ENCODE data around the gene ADRA2B.

The ADRA2B gene

GRCh38 chr2:96122391-96122790, 6.0 kb upstream of the ADRA2B start:
- TF ChIP-seq, protein P1, sequence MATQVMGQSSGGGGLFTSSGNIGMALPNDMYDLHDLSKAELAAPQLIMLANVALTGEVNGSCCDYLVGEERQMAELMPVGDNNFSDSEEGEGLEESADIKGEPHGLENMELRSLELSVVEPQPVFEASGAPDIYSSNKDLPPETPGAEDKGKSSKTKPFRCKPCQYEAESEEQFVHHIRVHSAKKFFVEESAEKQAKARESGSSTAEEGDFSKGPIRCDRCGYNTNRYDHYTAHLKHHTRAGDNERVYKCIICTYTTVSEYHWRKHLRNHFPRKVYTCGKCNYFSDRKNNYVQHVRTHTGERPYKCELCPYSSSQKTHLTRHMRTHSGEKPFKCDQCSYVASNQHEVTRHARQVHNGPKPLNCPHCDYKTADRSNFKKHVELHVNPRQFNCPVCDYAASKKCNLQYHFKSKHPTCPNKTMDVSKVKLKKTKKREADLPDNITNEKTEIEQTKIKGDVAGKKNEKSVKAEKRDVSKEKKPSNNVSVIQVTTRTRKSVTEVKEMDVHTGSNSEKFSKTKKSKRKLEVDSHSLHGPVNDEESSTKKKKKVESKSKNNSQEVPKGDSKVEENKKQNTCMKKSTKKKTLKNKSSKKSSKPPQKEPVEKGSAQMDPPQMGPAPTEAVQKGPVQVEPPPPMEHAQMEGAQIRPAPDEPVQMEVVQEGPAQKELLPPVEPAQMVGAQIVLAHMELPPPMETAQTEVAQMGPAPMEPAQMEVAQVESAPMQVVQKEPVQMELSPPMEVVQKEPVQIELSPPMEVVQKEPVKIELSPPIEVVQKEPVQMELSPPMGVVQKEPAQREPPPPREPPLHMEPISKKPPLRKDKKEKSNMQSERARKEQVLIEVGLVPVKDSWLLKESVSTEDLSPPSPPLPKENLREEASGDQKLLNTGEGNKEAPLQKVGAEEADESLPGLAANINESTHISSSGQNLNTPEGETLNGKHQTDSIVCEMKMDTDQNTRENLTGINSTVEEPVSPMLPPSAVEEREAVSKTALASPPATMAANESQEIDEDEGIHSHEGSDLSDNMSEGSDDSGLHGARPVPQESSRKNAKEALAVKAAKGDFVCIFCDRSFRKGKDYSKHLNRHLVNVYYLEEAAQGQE (IDR thresholded peaks at IDR 0.05; ENCODE audit: insufficient read depth in 1 of 2, low read depth in 2 of 2, low read length in 2 of 2), result no peak
- TF ChIP-seq SIN3A (IDR thresholded peaks at IDR 0.05; ENCODE audit: borderline replicate concordance, insufficient read depth, low read length), result no peak
- TF ChIP-seq POLR2AphosphoS5 (IDR thresholded peaks at IDR 0.05; ENCODE audit: low read depth, low read length), result no peak
- no peak for TF ChIP-seq TAF1 (IDR thresholded peaks at IDR 0.05; ENCODE audit: borderline replicate concordance, insufficient read depth, low read length)
- TF ChIP-seq FOXP2 (optimal IDR thresholded peaks at IDR 0.05; ENCODE audit: borderline replicate concordance, extremely low read depth, extremely low read length, insufficient read depth), result no peak

DNA sequence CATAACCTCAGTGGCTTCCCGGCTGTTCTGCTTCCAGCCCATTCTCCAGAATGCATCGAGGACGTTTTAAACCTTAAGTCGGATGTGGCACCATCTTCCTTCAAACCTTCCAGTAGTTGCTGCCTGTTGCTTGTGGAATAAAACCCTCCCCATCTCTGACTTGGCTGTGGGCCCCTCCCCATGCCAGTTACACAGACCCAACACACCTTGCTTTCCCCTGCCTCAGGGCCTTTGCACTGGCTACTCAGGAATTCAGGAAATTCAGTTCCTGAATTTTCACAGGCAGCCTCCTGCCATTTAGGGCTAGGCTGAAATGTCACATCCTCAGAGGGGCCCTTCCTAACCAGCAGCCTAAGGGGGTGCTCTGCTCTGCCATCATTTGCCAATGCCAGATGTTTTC, 5.0 kb upstream of the ADRA2B start:
- no peak for TF ChIP-seq SIN3A (IDR thresholded peaks at IDR 0.05; ENCODE audit: borderline replicate concordance, insufficient read depth, low read length)
- no peak for TF ChIP-seq TAF1 (IDR thresholded peaks at IDR 0.05; ENCODE audit: borderline replicate concordance, insufficient read depth, low read length)
- TF ChIP-seq FOXP2 (optimal IDR thresholded peaks at IDR 0.05; ENCODE audit: borderline replicate concordance, extremely low read depth, extremely low read length, insufficient read depth), result no peak
- TF ChIP-seq POLR2AphosphoS5 (IDR thresholded peaks at IDR 0.05; ENCODE audit: low read depth, low read length), result no peak
- TF ChIP-seq, protein P1 (IDR thresholded peaks at IDR 0.05; ENCODE audit: insufficient read depth in 1 of 2, low read depth in 2 of 2, low read length in 2 of 2), result no peak

DNA sequence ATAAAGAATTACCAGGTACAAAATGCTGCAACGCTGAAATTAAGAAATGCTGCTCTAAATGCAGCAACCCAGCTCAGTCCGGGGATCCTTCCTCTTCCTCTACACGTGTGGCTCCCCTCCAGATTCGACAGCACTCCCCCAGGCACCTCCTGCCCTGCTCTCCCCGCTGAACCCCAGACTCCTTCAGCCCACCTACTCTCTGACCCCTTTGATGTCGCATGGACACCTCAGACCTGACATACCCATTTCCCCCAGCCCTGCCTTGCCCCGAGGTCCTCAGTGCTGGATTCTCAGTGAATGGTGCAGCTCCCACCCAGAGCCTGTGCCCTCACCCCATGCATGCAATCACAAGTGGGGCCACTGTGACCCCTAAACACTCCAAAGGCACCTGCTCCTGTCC, 4.6 kb upstream of the ADRA2B start:
- TF ChIP-seq, protein P1 (IDR thresholded peaks at IDR 0.05; ENCODE audit: insufficient read depth in 1 of 2, low read depth in 2 of 2, low read length in 2 of 2), result no peak
- TF ChIP-seq POLR2AphosphoS5 (IDR thresholded peaks at IDR 0.05; ENCODE audit: low read depth, low read length) (no peak), SIN3A (IDR thresholded peaks at IDR 0.05; ENCODE audit: borderline replicate concordance, insufficient read depth, low read length) (no peak), FOXP2 (optimal IDR thresholded peaks at IDR 0.05; ENCODE audit: borderline replicate concordance, extremely low read depth, extremely low read length, insufficient read depth) (no peak), TAF1 (IDR thresholded peaks at IDR 0.05; ENCODE audit: borderline replicate concordance, insufficient read depth, low read length) (no peak)

- TF ChIP-seq FOXP2 (optimal IDR thresholded peaks at IDR 0.05; ENCODE audit: borderline replicate concordance, extremely low read depth, extremely low read length, insufficient read depth) (no peak), TAF1 (IDR thresholded peaks at IDR 0.05; ENCODE audit: borderline replicate concordance, insufficient read depth, low read length) (no peak)
These were observed 3.8 kb upstream of the ADRA2B start for GRCh38 chr2:96120091-96120720.

- TF ChIP-seq TAF1 (IDR thresholded peaks at IDR 0.05; ENCODE audit: borderline replicate concordance, insufficient read depth, low read length) (no peak), POLR2AphosphoS5 (IDR thresholded peaks at IDR 0.05; ENCODE audit: low read depth, low read length) (no peak), SIN3A (IDR thresholded peaks at IDR 0.05; ENCODE audit: borderline replicate concordance, insufficient read depth, low read length) (no peak), FOXP2 (optimal IDR thresholded peaks at IDR 0.05; ENCODE audit: borderline replicate concordance, extremely low read depth, extremely low read length, insufficient read depth) (no peak)
- TF ChIP-seq, protein P1 (IDR thresholded peaks at IDR 0.05; ENCODE audit: insufficient read depth in 1 of 2, low read depth in 2 of 2, low read length in 2 of 2), result no peak
These were observed 3.0 kb upstream of the ADRA2B start for GRCh38 chr2:96119389-96119751.

Data from PFSK-1 (cell line).